SK-N-SH treated with all-trans-retinoic acid at 6 μM for 48 hours (cell line): ENCODE measurements around the gene ZNF491.

ENCODE experiments used
- ATAC-seq: fragments of 200-7000 bp; cut with Tn5 transposase; 3 replicates; pipeline ENCODE4 v1.9.1; 2020; ENCODE audit warnings: mild to moderate bottlenecking, moderate library complexity
- ARNTL ChIP-seq: fragments of 450-650 bp; formaldehyde crosslinking; IDR thresholded peaks from 2 replicates; pipeline ENCODE4 v1.5.0; 2020; ENCODE audit warnings: low read depth, mild to moderate bottlenecking, moderate library complexity, borderline replicate concordance
- BACH2 ChIP-seq: fragments of 250-450 bp; sonication (Bioruptor Pico); IDR thresholded peaks from 2 replicates; pipeline ENCODE4 v1.9.0; 2021; ENCODE audit warnings: mild to moderate bottlenecking, borderline replicate concordance
- CREB5 ChIP-seq: fragments of 250-450 bp; sonication (Bioruptor Pico); IDR thresholded peaks from 2 replicates; pipeline ENCODE4 v1.5.1; 2020; ENCODE audit warnings: low read depth, mild to moderate bottlenecking, moderate library complexity
- CSDC2 ChIP-seq: fragments of 250-450 bp; sonication (Bioruptor Pico); IDR thresholded peaks from 2 replicates; pipeline ENCODE4 v1.5.0; 2020; ENCODE audit warnings: mild to moderate bottlenecking, moderate library complexity
- CSRNP3 ChIP-seq: fragments of 250-450 bp; sonication (Bioruptor Pico); IDR thresholded peaks from 2 replicates; pipeline ENCODE4 v1.5.1; 2021; ENCODE audit warnings: mild to moderate bottlenecking, moderate library complexity
- GLIS3 ChIP-seq: fragments of 250-450 bp; sonication (Bioruptor Pico); IDR thresholded peaks from 2 replicates; pipeline ENCODE4 v1.5.0; 2020; ENCODE audit warnings: mild to moderate bottlenecking, moderate library complexity
- ISL1 ChIP-seq: fragments of 250-450 bp; sonication (Bioruptor Pico); IDR thresholded peaks from 2 replicates; pipeline ENCODE4 v2.1.2; 2022; ENCODE audit warnings: mild to moderate bottlenecking, moderate library complexity
- OSR1 ChIP-seq: fragments of 250-450 bp; sonication (Bioruptor Pico); IDR thresholded peaks from 2 replicates; pipeline ENCODE4 v1.8.0; 2022; ENCODE audit warnings: moderate library complexity, mild to moderate bottlenecking, inconsistent platforms
- PATZ1 ChIP-seq: fragments of 250-450 bp; sonication (Bioruptor Pico); IDR thresholded peaks from 2 replicates; pipeline ENCODE4 v1.8.0; 2020; ENCODE audit warnings: mild to moderate bottlenecking, moderate library complexity, borderline replicate concordance
- POU6F1 ChIP-seq: fragments of 250-450 bp; sonication (Bioruptor Pico); IDR thresholded peaks from 2 replicates; pipeline ENCODE4 v1.8.0; 2021; ENCODE audit warnings: low read depth, mild to moderate bottlenecking, moderate library complexity, borderline replicate concordance
- PPARA ChIP-seq: fragments of 250-450 bp; sonication (Bioruptor Pico); IDR thresholded peaks from 2 replicates; pipeline ENCODE4 v1.5.0; 2020; ENCODE audit warnings: mild to moderate bottlenecking, borderline replicate concordance
- RARB ChIP-seq: fragments of 250-450 bp; sonication (Bioruptor Pico); IDR thresholded peaks from 2 replicates; pipeline ENCODE4 v1.8.0; 2021; ENCODE audit warnings: mild to moderate bottlenecking, moderate library complexity
- SNAI2 ChIP-seq: fragments of 250-450 bp; sonication (Bioruptor Pico); IDR thresholded peaks from 2 replicates; pipeline ENCODE4 v1.5.0; 2020; ENCODE audit warnings: mild to moderate bottlenecking, moderate library complexity
- TCF4 ChIP-seq: fragments of 250-450 bp; sonication (Bioruptor Pico); IDR thresholded peaks from 2 replicates; pipeline ENCODE4 v1.8.0; 2021; ENCODE audit warnings: mild to moderate bottlenecking, moderate library complexity, borderline replicate concordance
- TOX ChIP-seq: fragments of 250-450 bp; sonication (Bioruptor Pico); IDR thresholded peaks from 2 replicates; pipeline ENCODE4 v1.8.0; 2021; ENCODE audit warnings: mild to moderate bottlenecking, moderate library complexity, borderline replicate concordance
- ZC3H10 ChIP-seq: fragments of 250-450 bp; sonication (Bioruptor Pico); IDR thresholded peaks from 2 replicates; pipeline ENCODE4 v1.5.1; 2021; ENCODE audit warnings: mild to moderate bottlenecking, moderate library complexity
- ZFP3 ChIP-seq: fragments of 250-450 bp; sonication (Bioruptor Pico); IDR thresholded peaks from 2 replicates; pipeline ENCODE4 v1.5.0; 2020; ENCODE audit warnings: mild to moderate bottlenecking, moderate library complexity
- ZFP30 ChIP-seq: fragments of 450-650 bp; formaldehyde crosslinking; IDR thresholded peaks from 2 replicates; pipeline ENCODE4 v1.5.0; 2022; ENCODE audit warnings: mild to moderate bottlenecking, moderate library complexity
- ZNF565 ChIP-seq: fragments of 450-650 bp; formaldehyde crosslinking; conservative IDR thresholded peaks from 2 replicates; pipeline ENCODE4 v1.5.0; 2020; ENCODE audit warnings: low read depth, mild to moderate bottlenecking, moderate library complexity
- ZNF70 ChIP-seq: fragments of 450-650 bp; formaldehyde crosslinking; IDR thresholded peaks from 2 replicates; pipeline ENCODE4 v1.5.0; 2020; ENCODE audit warnings: mild to moderate bottlenecking, moderate library complexity
- ZNF8 ChIP-seq: fragments of 450-650 bp; formaldehyde crosslinking; IDR thresholded peaks from 2 replicates; pipeline ENCODE4 v1.5.0; 2020; ENCODE audit warnings: mild to moderate bottlenecking, moderate library complexity

ZNF491 gene

GRCh38 chr19:11792942-11793341 is 5.4 kb upstream of the ZNF491 start:
- no peak for ATAC-seq
- TF ChIP-seq POU6F1 (CRISPR knock-in tag) (no peak), TOX (CRISPR knock-in tag) (no peak), ZNF70 (CRISPR knock-in tag) (no peak), SNAI2 (CRISPR knock-in tag) (no peak), ARNTL (CRISPR knock-in tag) (no peak), ZNF565 (CRISPR knock-in tag) (no peak), OSR1 (CRISPR knock-in tag) (no peak), BACH2 (CRISPR knock-in tag) (no peak), GLIS3 (CRISPR knock-in tag) (no peak), RARB (CRISPR knock-in tag) (no peak), PATZ1 (CRISPR knock-in tag) (no peak)

GRCh38 chr19:11797491-11797890 is 832 bp upstream of the ZNF491 start:
- no peak for TF ChIP-seq ZNF70 (CRISPR knock-in tag)
- TF ChIP-seq SNAI2 (CRISPR knock-in tag), result peak; percentile 80; the same call in 1 of the 2 replicates
- peak; percentile 46; the same call in 1 of the 2 replicates for TF ChIP-seq TCF4
- peak; percentile 85 for ATAC-seq

GRCh38 chr19:11806354-11807098 is 8.2 kb downstream of the ZNF491 start:
- ATAC-seq, result no peak
- TF ChIP-seq ZC3H10 (CRISPR knock-in tag) (no peak), ZNF8 (no peak), RARB (CRISPR knock-in tag) (no peak), ZFP3 (CRISPR knock-in tag) (no peak)

GRCh38 chr19:11807099-11807380 is 8.7 kb downstream of the ZNF491 start:
- TF ChIP-seq TCF4 (no peak), ZNF70 (CRISPR knock-in tag) (no peak), ZC3H10 (CRISPR knock-in tag) (no peak), BACH2 (CRISPR knock-in tag) (no peak), ARNTL (CRISPR knock-in tag) (no peak), ZNF565 (CRISPR knock-in tag) (no peak), PPARA (CRISPR knock-in tag) (no peak), ZFP30 (no peak), SNAI2 (CRISPR knock-in tag) (no peak), ZFP3 (CRISPR knock-in tag) (no peak), ISL1 (CRISPR knock-in tag) (no peak), CSRNP3 (CRISPR knock-in tag) (no peak), RARB (CRISPR knock-in tag) (no peak), CSDC2 (CRISPR knock-in tag) (no peak), OSR1 (CRISPR knock-in tag) (no peak), POU6F1 (CRISPR knock-in tag) (no peak), ZNF8 (no peak), CREB5 (CRISPR knock-in tag) (no peak), PATZ1 (CRISPR knock-in tag) (no peak)
- ATAC-seq, result no peak
